Skeletal muscle satellite cell (primary cell): ENCODE results near the gene CRTC2. TPM values are rescaled to one million over a fixed set of nuclear protein-coding genes. Genes with fewer than 3 reads are reported as not detected.
"Not testable (repeated sequence)": the region's sequence is repeated elsewhere in the genome, so short reads cannot be mapped to it uniquely, and the experiment has no call there.

Experiments used
- H3K27me3 ChIP-seq: 2 replicates; pipeline ENCODE4 v1.7.0; 2013; ENCODE audit warnings: low read length; ENCODE audit not compliant: control insufficient read depth, insufficient read depth
- H3K36me3 ChIP-seq: 2 replicates; pipeline ENCODE4 v1.7.0; 2013; ENCODE audit warnings: mild to moderate bottlenecking, control low read depth, low read length; ENCODE audit not compliant: insufficient read depth
- H3K4me1 ChIP-seq: 2 replicates; pipeline ENCODE4 v1.7.0; 2013; ENCODE audit warnings: low read length; ENCODE audit not compliant: control insufficient read depth, insufficient read depth
- H3K4me2 ChIP-seq: 2 replicates; pipeline ENCODE4 v1.7.0; 2013; ENCODE audit warnings: mild to moderate bottlenecking, low read length
- H3K4me3 ChIP-seq: 2 replicates; pipeline ENCODE4 v1.7.0; 2013; ENCODE audit warnings: low read length
- H3K9ac ChIP-seq: 2 replicates; pipeline ENCODE4 v1.7.0; 2013; ENCODE audit warnings: mild to moderate bottlenecking, low read depth, low read length, moderate library complexity
- H3K9me3 ChIP-seq: replicated peaks from 2 replicates; pipeline ENCODE4 v1.7.0; 2013; ENCODE audit warnings: mild to moderate bottlenecking, control low read depth, low read length
- total RNA-seq: library from RNA; depleted of rRNA; stranded (reverse); fragments of >200 nt; gene quantifications from 2 replicates; pipeline ENCODE4 v1.2.3, GENCODE V29; 2012; rRNA removed

The CRTC2 gene
- total RNA-seq: 4.6 and 5.2 TPM in 2 replicates

- H3K27me3 ChIP-seq: no peaks in the 10 kb centered on the region
- peaks cover 28% of the 10 kb centered on the region for H3K36me3 ChIP-seq
- H3K9ac ChIP-seq: peak within 1 kb of the TSS; percentile 95
- H3K4me2 ChIP-seq: peak within 1 kb of the TSS; percentile 89
- H3K9me3 ChIP-seq: no peaks in the 10 kb centered on the region
- H3K4me1 ChIP-seq: peaks cover 43% of the 10 kb centered on the region
- peak within 1 kb of the TSS; percentile 95 for H3K4me3 ChIP-seq
These were observed at the start of gene CRTC2 for GRCh38 chr1:153958111-153958960. TSS of gene CRTC2 (minus strand) at chr1:153958612. CDS start at chr1:153958497, 115 bp downstream.

GRCh38 chr1:154006136-154006535 lies 47.7 kb upstream of the CRTC2 start:
- no peak overlapping the region for H3K4me2 ChIP-seq
- H3K4me1 ChIP-seq: peaks cover 5% of the 10 kb centered on the region

DNA sequence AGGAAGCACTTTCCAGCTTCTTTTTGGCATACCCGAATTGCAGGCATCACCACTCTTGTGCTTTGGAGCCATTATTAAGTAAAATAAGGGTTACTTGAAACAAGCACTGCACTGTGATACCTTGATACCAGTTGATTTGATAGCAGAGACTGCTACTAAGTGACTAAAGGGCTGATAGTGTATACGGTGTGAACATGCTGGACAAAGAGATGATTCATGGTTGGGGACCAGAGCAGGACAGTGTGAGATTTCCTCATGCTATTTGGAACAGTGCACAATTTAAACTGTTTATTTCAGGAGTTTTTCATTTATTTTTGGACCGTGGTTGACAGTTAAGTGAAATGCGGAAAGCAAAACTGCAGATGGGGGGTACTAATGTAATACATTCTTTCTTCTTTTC lies 42.0 kb upstream of the CRTC2 start:
- Histone ChIP-seq H3K27me3 (no peaks in the 10 kb centered on the region), H3K36me3 (peaks cover 3% of the 10 kb centered on the region), H3K4me2 (no peak overlapping the region), H3K9ac (no peak overlapping the region), H3K4me3 (no peak overlapping the region), H3K4me1 (no peaks in the 10 kb centered on the region), H3K9me3 (no peaks in the 10 kb centered on the region)

More at GRCh38 chr1:154006136-154006535, 47.7 kb upstream of the CRTC2 start:
- H3K36me3 ChIP-seq: no peaks in the 10 kb centered on the region
- no peak overlapping the region for H3K4me3 ChIP-seq
- no peak overlapping the region for H3K9ac ChIP-seq
- no peaks in the 10 kb centered on the region for H3K27me3 ChIP-seq
- no peaks in the 10 kb centered on the region for H3K9me3 ChIP-seq

GRCh38 chr1:153996882-153997281 lies 38.5 kb upstream of the CRTC2 start:
- not testable (repeated sequence) for H3K9ac ChIP-seq, H3K9me3 ChIP-seq, H3K4me2 ChIP-seq, H3K27me3 ChIP-seq, H3K4me3 ChIP-seq, H3K4me1 ChIP-seq
- H3K36me3 ChIP-seq: peaks cover 27% of the 10 kb centered on the region

DNA sequence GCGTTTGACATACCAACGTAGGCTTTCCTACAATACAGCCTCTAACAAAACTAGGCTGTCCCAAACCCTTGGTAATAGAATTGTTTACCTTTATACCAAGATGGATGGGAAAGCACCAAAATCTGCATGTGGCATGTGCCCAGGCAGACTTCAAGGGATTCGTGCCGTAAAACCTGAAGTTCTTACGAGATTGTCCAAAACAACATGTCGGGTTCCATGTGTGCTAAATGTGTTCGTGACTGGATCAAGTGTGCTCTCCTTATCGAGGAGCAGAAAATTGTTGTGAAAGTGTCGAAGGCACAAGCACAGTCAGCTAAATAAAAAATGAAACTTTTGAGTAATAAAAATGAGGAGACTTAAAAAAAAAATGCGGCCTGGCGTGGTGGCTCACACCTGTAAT lies 37.2 kb upstream of the CRTC2 start:
- Histone ChIP-seq H3K4me2 (no peak overlapping the region), H3K9me3 (no peaks in the 10 kb centered on the region), H3K4me3 (no peak overlapping the region), H3K9ac (no peak overlapping the region), H3K27me3 (no peaks in the 10 kb centered on the region), H3K36me3 (peaks cover 34% of the 10 kb centered on the region), H3K4me1 (peaks cover 7% of the 10 kb centered on the region)

- H3K27me3 ChIP-seq: no peaks in the 10 kb centered on the region
- H3K4me3 ChIP-seq: no peak overlapping the region
- H3K4me1 ChIP-seq: peaks cover 9% of the 10 kb centered on the region
- H3K9ac ChIP-seq: no peak overlapping the region
- H3K9me3 ChIP-seq: no peaks in the 10 kb centered on the region
- H3K4me2 ChIP-seq: no peak overlapping the region
- H3K36me3 ChIP-seq: peaks cover 34% of the 10 kb centered on the region
These were observed 36.8 kb upstream of the CRTC2 start for GRCh38 chr1:153995202-153995601.

- Histone ChIP-seq H3K27me3 (no peaks in the 10 kb centered on the region), H3K9me3 (no peaks in the 10 kb centered on the region), H3K9ac (peak overlapping the region; percentile 96), H3K36me3 (peaks cover 34% of the 10 kb centered on the region), H3K4me2 (peak overlapping the region; percentile 93), H3K4me3 (peak overlapping the region; percentile 89), H3K4me1 (peaks cover 12% of the 10 kb centered on the region)
These were observed 33.4 kb upstream of the CRTC2 start for GRCh38 chr1:153991806-153992205.

- Histone ChIP-seq H3K36me3 (peaks cover 34% of the 10 kb centered on the region), H3K9me3 (no peaks in the 10 kb centered on the region), H3K4me2 (peak overlapping the region; percentile 93), H3K9ac (peak overlapping the region; percentile 96), H3K4me1 (peaks cover 17% of the 10 kb centered on the region), H3K27me3 (no peaks in the 10 kb centered on the region), H3K4me3 (peak overlapping the region; percentile 89)
These were observed 32.8 kb upstream of the CRTC2 start for GRCh38 chr1:153991151-153991630.

DNA sequence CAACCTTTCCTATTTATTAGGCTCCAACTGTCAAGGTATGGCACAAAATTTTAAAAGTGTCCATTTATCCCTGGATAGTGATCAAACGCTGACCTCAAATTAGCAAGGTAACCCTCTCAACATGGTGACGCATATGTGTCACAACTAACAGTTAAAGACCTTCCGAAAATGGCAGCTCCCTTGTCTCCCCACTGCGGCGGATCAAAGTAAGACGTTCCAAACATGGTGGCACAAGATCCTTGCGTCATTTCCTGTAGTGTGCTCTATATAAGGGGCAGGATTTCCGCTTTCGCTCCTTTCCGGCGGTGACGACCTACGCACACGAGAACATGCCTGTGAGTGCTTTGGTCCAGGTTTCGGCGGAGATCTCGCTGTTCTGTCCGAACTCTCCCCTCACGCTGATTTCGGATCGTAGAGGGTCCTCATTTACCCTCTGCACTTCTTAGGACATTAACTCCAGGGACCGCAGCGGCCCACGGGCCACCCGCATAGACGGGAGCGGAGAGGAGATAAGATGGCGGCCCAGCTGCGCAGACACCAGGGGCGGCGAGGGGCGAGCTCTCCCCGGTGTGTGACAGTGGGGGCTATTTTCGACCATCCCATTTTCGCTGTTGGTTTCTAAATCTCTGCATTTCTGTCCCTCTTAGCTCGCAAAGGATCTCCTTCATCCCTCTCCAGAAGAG lies 32.2 kb upstream of the CRTC2 start, which contains the start of gene RPS27:
RPS27 (plus strand) TSS at position 295 of the 683 bp plus-strand sequence; CDS start at position 330, 35 bp downstream.
- Histone ChIP-seq H3K9ac (peak within 1 kb of the TSS; percentile 96), H3K27me3 (no peaks in the 10 kb centered on the region), H3K4me2 (peak within 1 kb of the TSS; percentile 93), H3K4me1 (peaks cover 17% of the 10 kb centered on the region), H3K36me3 (peaks cover 33% of the 10 kb centered on the region), H3K9me3 (no peaks in the 10 kb centered on the region), H3K4me3 (peak within 1 kb of the TSS; percentile 89)

DNA sequence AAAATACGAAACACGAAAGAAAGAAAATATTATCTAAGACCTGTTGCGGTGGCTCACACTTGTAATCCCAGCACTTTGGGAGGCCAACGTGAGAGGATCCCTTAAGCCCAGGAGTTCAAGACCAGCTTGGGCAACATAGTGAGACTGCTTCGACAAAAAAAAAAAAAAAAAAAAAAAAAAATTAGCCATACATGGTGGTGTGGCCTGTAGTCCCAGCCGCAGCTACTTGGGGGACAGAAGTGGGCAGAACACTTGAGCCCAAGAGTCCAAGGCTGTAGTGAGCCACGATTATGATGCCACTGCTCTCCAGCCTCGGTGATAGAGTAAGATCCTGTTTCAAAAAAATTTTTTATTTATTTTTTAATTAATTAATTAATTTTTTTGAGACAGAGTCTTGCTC lies 29.2 kb upstream of the CRTC2 start:
- H3K4me1 ChIP-seq: peaks cover 27% of the 10 kb centered on the region
- H3K27me3 ChIP-seq: no peaks in the 10 kb centered on the region
- no peak overlapping the region for H3K4me3 ChIP-seq
- H3K9ac ChIP-seq: no peak overlapping the region
- H3K36me3 ChIP-seq: peaks cover 23% of the 10 kb centered on the region
- no peaks in the 10 kb centered on the region for H3K9me3 ChIP-seq
- no peak overlapping the region for H3K4me2 ChIP-seq

GRCh38 chr1:153985941-153986761 lies 27.7 kb upstream of the CRTC2 start, which contains the start of gene RAB13:
TSS of gene RAB13 (minus strand) at chr1:153986339. CDS start at chr1:153986236, 103 bp downstream.
- H3K36me3 ChIP-seq: peaks cover 20% of the 10 kb centered on the region
- peak within 1 kb of the TSS; percentile 87 for H3K9ac ChIP-seq
- no peaks in the 10 kb centered on the region for H3K27me3 ChIP-seq
- H3K9me3 ChIP-seq: no peaks in the 10 kb centered on the region
- H3K4me1 ChIP-seq: peaks cover 20% of the 10 kb centered on the region
- peak within 1 kb of the TSS; percentile 94 for H3K4me2 ChIP-seq
- H3K4me3 ChIP-seq: peak within 1 kb of the TSS; percentile 81
